SH-SY5Y (cell line): Measurements from ENCODE around the gene PCSK2.

Experiments used
- GATA2 ChIP-seq: IDR thresholded peaks from 2 replicates; pipeline ENCODE4 v1.6.1; 2011; ENCODE audit warnings: mild to moderate bottlenecking, low read depth, low read length
- GATA3 ChIP-seq: IDR thresholded peaks from 2 replicates; pipeline ENCODE4 v1.6.1; 2011; ENCODE audit warnings: low read depth, mild to moderate bottlenecking, low read length, moderate library complexity

- TF ChIP-seq GATA3, result no peak
- TF ChIP-seq GATA2, result no peak
Observed at GRCh38 chr20:17490501-17490900, 263.7 kb downstream of the PCSK2 start.
